IMR-90 (cell line): Measurements from ENCODE around the gene HIVEP3.

Experiments
- CEBPB ChIP-seq: IDR thresholded peaks from 2 replicates; pipeline ENCODE4 v1.6.1; 2012; ENCODE audit warnings: low read depth, low read length, improper control_type of control experiment
- CHD1 ChIP-seq: IDR thresholded peaks from 2 replicates; pipeline ENCODE4 v1.6.1; 2012; ENCODE audit warnings: low read depth, low read length, improper control_type of control experiment
- FOS ChIP-seq: fragments of 150-350 bp; IDR thresholded peaks from 2 replicates; pipeline ENCODE4 v1.6.1; 2016; ENCODE audit warnings: low read depth, low read length
- MAFK ChIP-seq: IDR thresholded peaks from 2 replicates; pipeline ENCODE4 v1.6.1; 2012; ENCODE audit warnings: low read depth, low read length, improper control_type of control experiment
- MXI1 ChIP-seq: IDR thresholded peaks from 2 replicates; pipeline ENCODE4 v1.6.1; 2012; ENCODE audit warnings: low read depth, mild to moderate bottlenecking, low read length, moderate library complexity, borderline replicate concordance
- NFE2L2 ChIP-seq: fragments of 150-350 bp; IDR thresholded peaks from 2 replicates; pipeline ENCODE4 v1.6.1; 2016; ENCODE audit warnings: low read depth, mild to moderate bottlenecking, low read length
- POLR2A ChIP-seq: IDR thresholded peaks from 2 replicates; pipeline ENCODE4 v1.6.1; 2012; ENCODE audit warnings: mild to moderate bottlenecking, low read depth, low read length
- RFX5 ChIP-seq: IDR thresholded peaks from 2 replicates; pipeline ENCODE4 v1.8.0; 2012; ENCODE audit warnings: low read depth, mild to moderate bottlenecking, low read length, moderate library complexity
- SMC3 ChIP-seq: fragments of 150-350 bp; IDR thresholded peaks from 2 replicates; pipeline ENCODE4 v1.6.1; 2016; ENCODE audit warnings: low read depth, mild to moderate bottlenecking, antibody characterized with exemption, low read length, moderate library complexity
- USF2 ChIP-seq: fragments of 150-350 bp; IDR thresholded peaks from 2 replicates; pipeline ENCODE4 v1.6.1; 2017; ENCODE audit warnings: mild to moderate bottlenecking, antibody characterized with exemption, low read length, low read depth
- TF ChIP-seq, protein P1 (sequence below): conservative IDR thresholded peaks from 2 replicates; pipeline ENCODE4 v1.5.1; 2012; ENCODE audit warnings: mild to moderate bottlenecking, low read depth, low read length, improper control_type of control experiment

DNA sequence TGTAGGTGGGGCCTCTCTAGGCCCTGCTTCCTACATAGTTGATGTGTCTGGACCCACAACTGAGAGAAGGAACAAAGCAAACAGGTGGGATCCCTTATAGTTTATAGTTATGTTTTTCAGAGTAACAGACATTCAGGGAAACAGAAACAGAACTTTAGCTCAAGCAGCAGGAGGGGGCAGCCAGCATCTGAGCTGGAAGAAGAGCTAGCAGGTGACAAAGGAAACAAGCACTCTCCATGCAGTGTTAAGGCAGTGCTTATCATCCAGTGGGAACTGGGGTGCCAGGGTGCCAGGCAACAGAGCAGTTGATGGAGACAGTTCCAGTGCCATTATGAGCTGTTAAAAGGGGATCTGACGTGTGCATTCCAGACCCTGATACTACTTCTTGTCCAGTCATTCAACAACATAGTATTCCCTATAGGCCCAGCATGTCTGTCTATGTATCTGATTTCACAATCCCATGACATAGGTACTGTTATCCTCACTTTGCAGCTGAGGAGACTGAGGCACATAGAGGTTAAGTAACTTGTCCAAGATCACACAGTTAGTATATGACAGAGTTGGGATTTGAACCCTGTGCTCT is 13.5 kb downstream of the HIVEP3 start:
- TF ChIP-seq MXI1 (no peak), RFX5 (no peak), POLR2A (no peak), CHD1 (no peak), CEBPB (peak; percentile 32; the same call in 1 of the 2 replicates), SMC3 (no peak), NFE2L2 (no peak), USF2 (no peak), MAFK (no peak), FOS (no peak)
- TF ChIP-seq, protein P1, sequence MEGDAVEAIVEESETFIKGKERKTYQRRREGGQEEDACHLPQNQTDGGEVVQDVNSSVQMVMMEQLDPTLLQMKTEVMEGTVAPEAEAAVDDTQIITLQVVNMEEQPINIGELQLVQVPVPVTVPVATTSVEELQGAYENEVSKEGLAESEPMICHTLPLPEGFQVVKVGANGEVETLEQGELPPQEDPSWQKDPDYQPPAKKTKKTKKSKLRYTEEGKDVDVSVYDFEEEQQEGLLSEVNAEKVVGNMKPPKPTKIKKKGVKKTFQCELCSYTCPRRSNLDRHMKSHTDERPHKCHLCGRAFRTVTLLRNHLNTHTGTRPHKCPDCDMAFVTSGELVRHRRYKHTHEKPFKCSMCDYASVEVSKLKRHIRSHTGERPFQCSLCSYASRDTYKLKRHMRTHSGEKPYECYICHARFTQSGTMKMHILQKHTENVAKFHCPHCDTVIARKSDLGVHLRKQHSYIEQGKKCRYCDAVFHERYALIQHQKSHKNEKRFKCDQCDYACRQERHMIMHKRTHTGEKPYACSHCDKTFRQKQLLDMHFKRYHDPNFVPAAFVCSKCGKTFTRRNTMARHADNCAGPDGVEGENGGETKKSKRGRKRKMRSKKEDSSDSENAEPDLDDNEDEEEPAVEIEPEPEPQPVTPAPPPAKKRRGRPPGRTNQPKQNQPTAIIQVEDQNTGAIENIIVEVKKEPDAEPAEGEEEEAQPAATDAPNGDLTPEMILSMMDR = no peak
